NB4 (cell line): Measurements from ENCODE around the gene SLCO1B3.

Experiments
- DNase-seq: peaks from one replicate; pipeline ENCODE4 v3.0.0; 2010; ENCODE audit warnings: low read depth
- H3K4me3 ChIP-seq: one replicate; pipeline ENCODE4 v1.5.1; 2011; ENCODE audit warnings: mild to moderate bottlenecking, low read depth, low read length, moderate library complexity
- MYC ChIP-seq: IDR thresholded peaks from 2 replicates; pipeline ENCODE4 v1.6.1; 2011; ENCODE audit warnings: low read depth, low read length
- POLR2A ChIP-seq: IDR thresholded peaks from 2 replicates; pipeline ENCODE4 v1.6.1; 2011; ENCODE audit warnings: mild to moderate bottlenecking; ENCODE audit not compliant: insufficient read length; ENCODE audit errors: extremely low read depth
- TF ChIP-seq, protein P1 (sequence below): IDR thresholded peaks from 2 replicates; pipeline ENCODE4 v1.6.1; 2011; ENCODE audit warnings: low read depth, low read length
- TF ChIP-seq, protein P2 (sequence below): IDR thresholded peaks from one replicate; pipeline ENCODE4 v1.5.1; 2012; ENCODE audit warnings: low read depth, low read length

Gene SLCO1B3

DNA sequence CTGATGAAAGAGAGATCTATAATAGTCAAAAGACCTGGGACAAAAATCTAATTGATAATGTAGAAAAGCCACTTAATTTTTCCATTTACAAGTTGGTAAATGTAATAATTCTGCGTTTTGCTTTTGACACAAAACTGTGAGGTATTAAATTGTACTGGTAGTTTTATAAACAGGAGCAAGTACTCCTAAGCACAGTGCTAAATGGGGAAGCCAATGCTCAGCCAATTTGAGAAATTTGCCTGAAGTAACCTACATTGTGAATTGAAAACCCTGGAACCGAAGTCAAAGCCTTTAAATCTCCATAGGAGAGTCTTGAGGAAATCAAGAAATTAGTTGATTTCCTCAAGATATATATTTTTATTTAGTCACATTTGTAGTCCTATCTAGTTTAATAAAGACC lies 152.8 kb downstream of the SLCO1B3 start:
- DNase-seq, result no peak
- TF ChIP-seq MYC (no peak), POLR2A (no peak)
- TF ChIP-seq, protein P1, sequence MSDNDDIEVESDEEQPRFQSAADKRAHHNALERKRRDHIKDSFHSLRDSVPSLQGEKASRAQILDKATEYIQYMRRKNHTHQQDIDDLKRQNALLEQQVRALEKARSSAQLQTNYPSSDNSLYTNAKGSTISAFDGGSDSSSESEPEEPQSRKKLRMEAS, result no peak
- TF ChIP-seq, protein P2, sequence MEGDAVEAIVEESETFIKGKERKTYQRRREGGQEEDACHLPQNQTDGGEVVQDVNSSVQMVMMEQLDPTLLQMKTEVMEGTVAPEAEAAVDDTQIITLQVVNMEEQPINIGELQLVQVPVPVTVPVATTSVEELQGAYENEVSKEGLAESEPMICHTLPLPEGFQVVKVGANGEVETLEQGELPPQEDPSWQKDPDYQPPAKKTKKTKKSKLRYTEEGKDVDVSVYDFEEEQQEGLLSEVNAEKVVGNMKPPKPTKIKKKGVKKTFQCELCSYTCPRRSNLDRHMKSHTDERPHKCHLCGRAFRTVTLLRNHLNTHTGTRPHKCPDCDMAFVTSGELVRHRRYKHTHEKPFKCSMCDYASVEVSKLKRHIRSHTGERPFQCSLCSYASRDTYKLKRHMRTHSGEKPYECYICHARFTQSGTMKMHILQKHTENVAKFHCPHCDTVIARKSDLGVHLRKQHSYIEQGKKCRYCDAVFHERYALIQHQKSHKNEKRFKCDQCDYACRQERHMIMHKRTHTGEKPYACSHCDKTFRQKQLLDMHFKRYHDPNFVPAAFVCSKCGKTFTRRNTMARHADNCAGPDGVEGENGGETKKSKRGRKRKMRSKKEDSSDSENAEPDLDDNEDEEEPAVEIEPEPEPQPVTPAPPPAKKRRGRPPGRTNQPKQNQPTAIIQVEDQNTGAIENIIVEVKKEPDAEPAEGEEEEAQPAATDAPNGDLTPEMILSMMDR, result no peak
- H3K4me3 ChIP-seq, result no peak overlapping the region

GRCh38 chr12:20963762-20964161 lies 153.3 kb downstream of the SLCO1B3 start:
- no peak for DNase-seq
- TF ChIP-seq MYC, result no peak
- no peak for TF ChIP-seq POLR2A
- TF ChIP-seq, protein P2, result no peak
- TF ChIP-seq, protein P1, result no peak
- no peak overlapping the region for H3K4me3 ChIP-seq
